Activated CD8-positive, alpha-beta memory T cell treated with anti-CD3 and anti-CD28 coated beads for 36 hours (primary cell): Measurements from ENCODE around the gene LIPC. TPM values are rescaled to one million over a fixed set of nuclear protein-coding genes. Genes with fewer than 3 reads are reported as not detected.

Experiments used
- CTCF ChIA-PET: fragments of 350-600 bp; sonication (Branson Sonifier 250); formaldehyde crosslinking; loops from one replicate; lab custom pipeline; 2021; ENCODE audit warnings: antibody characterized with exemption; lab: Charles Lee
- POLR2A ChIA-PET: fragments of 350-600 bp; sonication (Branson Sonifier 250); formaldehyde crosslinking; loops from one replicate; lab custom pipeline; 2021; ENCODE audit warnings: antibody characterized with exemption; lab: Charles Lee
- total RNA-seq, 2 experiments: library from RNA; stranded (reverse); gene quantifications; one replicate each; pipeline ENCODE4 v1.2.3, GENCODE V29; 2021

LIPC gene
- total RNA-seq, 2 experiments from 2014 or later = 1.0 to 1.1 TPM

- CTCF ChIA-PET = no interaction called here
- POLR2A ChIA-PET = no interaction called here
Measured at GRCh38 chr15:58535894-58536293, 104.1 kb downstream of the LIPC start.

GRCh38 chr15:58536414-58536813 lies 104.6 kb downstream of the LIPC start:
- POLR2A ChIA-PET = no interaction called here
- CTCF ChIA-PET = no interaction called here

GRCh38 chr15:58537033-58537432 lies 105.2 kb downstream of the LIPC start:
- ChIA-PET POLR2A (no interaction called here), CTCF (no interaction called here)

- POLR2A ChIA-PET = no interaction called here
- CTCF ChIA-PET = no interaction called here
Measured at GRCh38 chr15:58538225-58538727, 106.5 kb downstream of the LIPC start.

- CTCF ChIA-PET = no interaction called here
- POLR2A ChIA-PET = no interaction called here
Measured at GRCh38 chr15:58538901-58539300, 107.1 kb downstream of the LIPC start.

GRCh38 chr15:58539548-58539947 lies 107.8 kb downstream of the LIPC start:
- ChIA-PET POLR2A (no interaction called here), CTCF (no interaction called here)

- ChIA-PET CTCF (no interaction called here), POLR2A (no interaction called here)
Measured at GRCh38 chr15:58541410-58542087, 109.8 kb downstream of the LIPC start.

- ChIA-PET CTCF (no interaction called here), POLR2A (interaction anchor here (0.6 kb wide), 1 partner anchor 86 kb away, joined by 4 read pairs; no protein-coding TSS in a partner anchor)
Measured at GRCh38 chr15:58543664-58544335, 112.0 kb downstream of the LIPC start.

GRCh38 chr15:58544756-58545155 lies 113.0 kb downstream of the LIPC start:
- POLR2A ChIA-PET = no interaction called here
- CTCF ChIA-PET = no interaction called here

GRCh38 chr15:58545307-58546065 lies 113.7 kb downstream of the LIPC start:
- POLR2A ChIA-PET = no interaction called here
- CTCF ChIA-PET = interaction anchor here (1.3 kb wide), 1 partner anchor 18 kb away, joined by 3 read pairs; no protein-coding TSS in a partner anchor

- CTCF ChIA-PET = interaction anchor here (1.3 kb wide), 1 partner anchor 19 kb away, joined by 3 read pairs; no protein-coding TSS in a partner anchor
- POLR2A ChIA-PET = no interaction called here
Measured at GRCh38 chr15:58546066-58546591, 114.3 kb downstream of the LIPC start.

- ChIA-PET CTCF (no interaction called here), POLR2A (no interaction called here)
Measured at GRCh38 chr15:58546635-58547627, 115.1 kb downstream of the LIPC start.

- CTCF ChIA-PET = no interaction called here
- POLR2A ChIA-PET = no interaction called here
Measured at GRCh38 chr15:58547628-58548307, 116.0 kb downstream of the LIPC start.

- POLR2A ChIA-PET = no interaction called here
- CTCF ChIA-PET = no interaction called here
Measured at GRCh38 chr15:58548308-58549012, 116.7 kb downstream of the LIPC start.

GRCh38 chr15:58549013-58549784 lies 117.4 kb downstream of the LIPC start:
- POLR2A ChIA-PET = no interaction called here
- CTCF ChIA-PET = no interaction called here

GRCh38 chr15:58549785-58550074 lies 117.9 kb downstream of the LIPC start:
- ChIA-PET CTCF (no interaction called here), POLR2A (no interaction called here)

GRCh38 chr15:58551084-58551763 lies 119.4 kb downstream of the LIPC start:
- POLR2A ChIA-PET = no interaction called here
- CTCF ChIA-PET = no interaction called here
